IMR-90 (cell line): ENCODE results near the gene PTGES. TPM values are rescaled to one million over a fixed set of nuclear protein-coding genes. Genes with fewer than 3 reads are reported as not detected.
"Not testable (repeated sequence)": the region's sequence is repeated elsewhere in the genome, so short reads cannot be mapped to it uniquely, and the experiment has no call there.

Source experiments
- ATAC-seq: fragments of 200-7000 bp; cut with Tn5 transposase; 2 replicates; pipeline ENCODE4 v1.9.1; 2020; ENCODE audit warnings: low read depth, mild to moderate bottlenecking, moderate library complexity
- BruUV-seq: library from RNA; stranded (reverse); fragments of 400-500 nt; replicated peaks from 2 replicates; lab custom pipeline; 2021; lab: Mats Ljungman, UMichigan
- CTCF ChIA-PET: fragments of 300-600 bp; formaldehyde crosslinking; extraction: SDS; loops from one replicate; lab custom pipeline; 2021; ENCODE audit warnings: antibody characterized with exemption; lab: Yijun Ruan, JAX
- POLR2A ChIA-PET: fragments of 300-600 bp; sonication (Branson Sonifier 250); formaldehyde crosslinking; loops from one replicate; lab custom pipeline; 2022; ENCODE audit warnings: antibody characterized with exemption; ENCODE audit not compliant: unreplicated experiment; lab: Charles Lee
- DNase-seq: peaks from one replicate; pipeline ENCODE4 v3.0.0; 2013
- H2AFZ ChIP-seq: replicated peaks from 2 replicates; pipeline ENCODE3; 2013; ENCODE audit warnings: low read length, mild to moderate bottlenecking; ENCODE audit not compliant: poor library complexity
- H2AK5ac ChIP-seq: 2 replicates; pipeline ENCODE4 v1.6.1; 2013; ENCODE audit warnings: low read depth, low read length, inconsistent platforms
- H2AK9ac ChIP-seq: replicated peaks from 2 replicates; pipeline ENCODE3; 2013; ENCODE audit warnings: mild to moderate bottlenecking, low read depth, low read length, moderate library complexity; ENCODE audit not compliant: poor library complexity
- H2BK120ac ChIP-seq: 2 replicates; pipeline ENCODE4 v1.6.1; 2013; ENCODE audit warnings: low read depth, low read length, inconsistent platforms
- H2BK15ac ChIP-seq: 3 replicates; pipeline ENCODE4 v1.6.1; 2013; ENCODE audit warnings: low read depth, low read length, inconsistent platforms
- H2BK20ac ChIP-seq: 2 replicates; pipeline ENCODE4 v1.6.1; 2013; ENCODE audit warnings: low read depth, mild to moderate bottlenecking, inconsistent platforms, low read length, moderate library complexity
- H2BK5ac ChIP-seq: 2 replicates; pipeline ENCODE4 v1.6.1; 2013; ENCODE audit warnings: mild to moderate bottlenecking, low read depth, low read length, inconsistent platforms; ENCODE audit not compliant: poor library complexity, severe bottlenecking
- H3K14ac ChIP-seq: replicated peaks from 2 replicates; pipeline ENCODE4 v1.6.1; 2013; ENCODE audit warnings: low read depth, low read length, inconsistent platforms
- H3K18ac ChIP-seq: 2 replicates; pipeline ENCODE4 v1.6.1; 2013; ENCODE audit warnings: low read depth, low read length, control low read depth
- H3K23ac ChIP-seq: 2 replicates; pipeline ENCODE4 v1.6.1; 2013; ENCODE audit warnings: low read depth, low read length, inconsistent platforms
- H3K27ac ChIP-seq: 2 replicates; pipeline ENCODE4 v1.5.1; 2013; ENCODE audit warnings: mild to moderate bottlenecking, control low read depth, low read length; ENCODE audit not compliant: insufficient read depth
- H3K27me3 ChIP-seq: 2 replicates; pipeline ENCODE4 v1.6.1; 2013; ENCODE audit warnings: low read length; ENCODE audit not compliant: control insufficient read depth, insufficient read depth
- H3K36me3 ChIP-seq: 2 replicates; pipeline ENCODE4 v1.6.1; 2013; ENCODE audit warnings: low read length, mixed read lengths; ENCODE audit not compliant: control insufficient read depth, insufficient read depth
- H3K4ac ChIP-seq: 2 replicates; pipeline ENCODE4 v1.6.1; 2013; ENCODE audit warnings: low read depth, low read length, inconsistent platforms
- H3K4me1 ChIP-seq: 2 replicates; pipeline ENCODE4 v1.6.1; 2013; ENCODE audit warnings: low read length, mixed read lengths; ENCODE audit not compliant: control insufficient read depth, insufficient read depth
- H3K4me2 ChIP-seq: 2 replicates; pipeline ENCODE4 v1.6.1; 2013; ENCODE audit warnings: low read depth, mild to moderate bottlenecking, control low read depth, low read length, moderate library complexity
- H3K4me3 ChIP-seq: 2 replicates; pipeline ENCODE4 v1.5.1; 2013; ENCODE audit warnings: low read depth, mild to moderate bottlenecking, control low read depth, low read length, moderate library complexity; ENCODE audit not compliant: insufficient read depth
- H3K56ac ChIP-seq: 2 replicates; pipeline ENCODE4 v1.6.1; 2013; ENCODE audit warnings: low read length, inconsistent platforms; ENCODE audit not compliant: insufficient read depth; ENCODE audit errors: extremely low read depth
- H3K79me1 ChIP-seq, 2 experiments: 2 replicates each; pipeline ENCODE4 v1.6.1; 2013; ENCODE audit warnings: low read length in 2 of 2, inconsistent platforms in 1 of 2, low read depth in 1 of 2
- H3K9ac ChIP-seq: 2 replicates; pipeline ENCODE4 v1.6.1; 2013; ENCODE audit warnings: low read depth, low read length, control low read depth
- H3K9me1 ChIP-seq: 2 replicates; pipeline ENCODE4 v1.6.1; 2013; ENCODE audit warnings: low read length, inconsistent platforms; ENCODE audit not compliant: insufficient read depth
- H3K9me3 ChIP-seq: 2 replicates; pipeline ENCODE4 v1.6.1; 2013; ENCODE audit warnings: low read length; ENCODE audit not compliant: control insufficient read depth, insufficient read depth
- H4K20me1 ChIP-seq: 2 replicates; pipeline ENCODE4 v1.6.1; 2013; ENCODE audit warnings: low read length, inconsistent platforms; ENCODE audit not compliant: insufficient read depth
- H4K5ac ChIP-seq: 2 replicates; pipeline ENCODE4 v1.6.1; 2013; ENCODE audit warnings: mild to moderate bottlenecking, low read depth, low read length, control low read depth
- H4K8ac ChIP-seq, 2 experiments: 2 replicates each; pipeline ENCODE4 v1.6.1; 2013; ENCODE audit warnings: low read depth in 2 of 2, low read length in 2 of 2, control low read depth in 1 of 2, inconsistent platforms in 1 of 2
- H4K91ac ChIP-seq: 2 replicates; pipeline ENCODE4 v1.6.1; 2013; ENCODE audit warnings: low read depth, low read length, inconsistent platforms; ENCODE audit not compliant: insufficient read depth
- MAZ ChIP-seq: IDR thresholded peaks from 2 replicates; pipeline ENCODE4 v1.6.1; 2012; ENCODE audit warnings: low read depth, mild to moderate bottlenecking, low read length, improper control_type of control experiment, moderate library complexity, borderline replicate concordance
- POLR2A ChIP-seq: IDR thresholded peaks from 2 replicates; pipeline ENCODE4 v1.6.1; 2012; ENCODE audit warnings: mild to moderate bottlenecking, low read depth, low read length
- SMC3 ChIP-seq: fragments of 150-350 bp; IDR thresholded peaks from 2 replicates; pipeline ENCODE4 v1.6.1; 2016; ENCODE audit warnings: low read depth, mild to moderate bottlenecking, antibody characterized with exemption, low read length, moderate library complexity
- WGBS, 2 experiments: methylation state at CpG; one replicate each; pipeline versions ENCODE4 v1.1.5 to v1.1.7; 2013; ENCODE audit warnings: missing lambda C conversion rate in 2 of 2; ENCODE audit not compliant: insufficient read length in 1 of 2; ENCODE audit errors: extremely low coverage in 2 of 2; 5-methylcytosine and 5-hydroxymethylcytosine counted together
- dilution Hi-C: fragments of 300-500 bp; cut with HindIII; formaldehyde crosslinking; loops from one replicate; pipeline ENCODE4 v1.14.3; 2018; ENCODE audit warnings: low sequenced_read_pairs; ENCODE audit not compliant: unreplicated experiment
- in situ Hi-C: fragments of 300-500 bp; cut with MboI; formaldehyde crosslinking; loops from 3 replicates; pipeline ENCODE4 v1.14.3; 2019; ENCODE audit warnings: low sequenced_read_pairs, inconsistent platforms, mixed read lengths
- intact Hi-C: fragments of 100-400 bp; cut with micrococcal nuclease; formaldehyde crosslinking; loops from 2 replicates; pipeline ENCODE4 v1.10.0; 2022
- polyA plus RNA-seq, 3 experiments: library from polyadenylated mRNA; depleted of rRNA; stranded (reverse); fragments of >200 nt; gene quantifications; 2 replicates each; pipeline ENCODE4 v1.2.3, GENCODE V29; 2012; ENCODE audit warnings: low replicate concordance in 1 of 3
- total RNA-seq: library from RNA; depleted of rRNA; stranded (reverse); fragments of >200 nt; gene quantifications from 2 replicates; pipeline ENCODE4 v1.2.3, GENCODE V29; 2012

Gene PTGES
- total and polyA plus RNA-seq, 2 of the 4 experiments (the other 2 are of a cell fraction): 3.2 to 6.3 TPM

GRCh38 chr9:129798973-129799372 lies 46.1 kb upstream of the PTGES start:
- Histone ChIP-seq H2BK20ac (no peak overlapping the region), H3K23ac (0 out of 2 replicates have a peak overlapping the region, but pooled peaks have one; percentile 2), H2AFZ (no peak overlapping the region), H4K20me1 (no peaks in the 10 kb centered on the region), H3K18ac (no peak overlapping the region), H3K4me1 (peaks cover 3% of the 10 kb centered on the region), H3K36me3 (no peaks in the 10 kb centered on the region), H2BK120ac (no peak overlapping the region), H3K9ac (no peak overlapping the region), H4K5ac (no peak overlapping the region), H4K8ac (no peak overlapping the region), H3K9me1 (no peaks in the 10 kb centered on the region), H3K9me3 (no peaks in the 10 kb centered on the region), H3K79me1 (peaks cover 5% of the 10 kb centered on the region in 2 experiments; a peak in 3 of 4 replicates), H3K56ac (no peak overlapping the region), H4K91ac (no peak overlapping the region), H2BK5ac (no peak overlapping the region), H2BK15ac (no peak overlapping the region), H3K4me3 (no peak overlapping the region), H2AK9ac (no peak overlapping the region), H2AK5ac (no peak overlapping the region), H3K4me2 (no peak overlapping the region; the same call in 1 of the 2 replicates), H3K14ac (no peak overlapping the region), H3K27ac (no peak overlapping the region), H3K4ac (no peak overlapping the region), H3K27me3 (peaks cover 21% of the 10 kb centered on the region)
- intact Hi-C loops (no loop called here), dilution Hi-C loops (no loop called here), in situ Hi-C loops (no loop called here)
- DNase-seq (no peak), ATAC-seq (no peak)
- POLR2A ChIA-PET: interaction anchor here (0.6 kb wide), 1 partner anchor 87 kb away, joined by 3 read pairs; no protein-coding TSS in a partner anchor
- TF ChIP-seq POLR2A (no peak), SMC3 (no peak), MAZ (no peak)
- no CpG with 5 or more reads among the region's 6 CpGs for WGBS, 2 experiments
- no TSS peak for BruUV-seq
- CTCF ChIA-PET: interaction anchor here (1.0 kb wide), 1 partner anchor 14 kb away, joined by 3 read pairs; no protein-coding TSS in a partner anchor

- H2BK120ac ChIP-seq, H4K91ac ChIP-seq, BruUV-seq, H3K23ac ChIP-seq, H3K4me1 ChIP-seq, H3K9me1 ChIP-seq, H3K4me2 ChIP-seq, POLR2A ChIA-PET, ATAC-seq, H3K9me3 ChIP-seq, H4K8ac ChIP-seq, H2AK5ac ChIP-seq, H3K4me3 ChIP-seq, H3K79me1 ChIP-seq, CTCF ChIA-PET, H4K20me1 ChIP-seq, H3K56ac ChIP-seq, H2AK9ac ChIP-seq, H2BK5ac ChIP-seq, H3K4ac ChIP-seq, in situ Hi-C loops, H2BK20ac ChIP-seq, DNase-seq, H3K14ac ChIP-seq, H3K36me3 ChIP-seq, intact Hi-C loops, H3K9ac ChIP-seq, H3K27ac ChIP-seq, H4K5ac ChIP-seq, H2AFZ ChIP-seq, H3K18ac ChIP-seq, H2BK15ac ChIP-seq, dilution Hi-C loops: not testable (repeated sequence)
- no CpG with 5 or more reads among the region's 2 CpGs for WGBS, 2 experiments
- H3K27me3 ChIP-seq: peaks cover 25% of the 10 kb centered on the region
These were observed 43.2 kb upstream of the PTGES start for GRCh38 chr9:129796029-129796428.
